Esophagus mucosa (tissue), 1 donor: ENCODE results near the gene SCGN. TPM values are rescaled to one million over a fixed set of nuclear protein-coding genes. Genes with fewer than 3 reads are reported as not detected.
"Not testable (repeated sequence)": the region's sequence is repeated elsewhere in the genome, so short reads cannot be mapped to it uniquely, and the experiment has no call there.

Experiments used
- ATAC-seq: fragments of 200-7000 bp; cut with Tn5 transposase; one replicate; pipeline ENCODE4 v1.9.1; 2020
- total RNA-seq: library from RNA; stranded (reverse); gene quantifications from one replicate; pipeline ENCODE4 v1.2.4, GENCODE V29; 2023
- donor health status: DM: yes; HTN: yes; CAD: no.

Gene SCGN
- total RNA-seq, 1 donor from 2014 or later, result not detected

GRCh38 chr6:25732468-25733198 lies 80.6 kb downstream of the SCGN start:
- ATAC-seq, result no peak

DNA sequence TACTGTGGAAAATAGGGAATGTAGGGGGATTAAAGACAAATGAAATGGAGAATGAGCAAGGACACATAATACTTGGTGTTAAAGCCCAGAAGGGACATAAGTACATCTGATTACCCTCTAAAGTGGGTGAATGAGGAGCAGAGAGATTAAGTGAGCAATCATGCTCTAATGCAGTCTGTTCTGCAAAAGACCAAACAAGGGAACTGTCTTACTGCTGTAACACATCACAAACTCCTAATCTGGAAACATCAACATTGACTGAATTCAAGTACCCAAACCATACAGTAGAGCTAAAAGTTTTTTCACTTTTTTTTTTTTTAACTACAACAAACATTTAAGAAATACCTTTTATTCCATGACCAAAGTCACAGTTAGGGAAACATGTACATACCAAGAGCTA lies 83.2 kb downstream of the SCGN start:
- ATAC-seq, result no peak

- ATAC-seq, result no peak
Observed at GRCh38 chr6:25743868-25744267, 91.9 kb downstream of the SCGN start.

- no peak for ATAC-seq
Observed at GRCh38 chr6:25745836-25746235, 93.8 kb downstream of the SCGN start.

DNA sequence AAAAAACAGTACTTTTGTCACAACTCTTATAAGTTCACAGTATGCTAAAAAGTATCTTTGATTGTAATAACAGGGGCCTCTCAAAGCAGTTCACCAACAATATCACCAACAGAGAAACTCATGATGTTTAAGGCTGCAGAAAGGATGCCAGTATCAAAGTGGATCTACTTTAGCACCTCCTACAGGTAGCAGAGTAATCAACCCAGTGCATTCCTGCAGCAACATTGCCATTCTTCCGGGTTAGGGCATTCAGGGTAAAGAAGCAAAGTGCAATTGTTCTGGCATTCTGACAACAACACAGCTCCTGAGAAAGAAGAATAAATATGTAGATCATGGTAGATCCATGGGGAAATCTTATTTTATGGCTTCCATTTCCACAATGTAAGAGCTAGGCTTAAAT lies 95.0 kb downstream of the SCGN start:
- ATAC-seq, result no peak

DNA sequence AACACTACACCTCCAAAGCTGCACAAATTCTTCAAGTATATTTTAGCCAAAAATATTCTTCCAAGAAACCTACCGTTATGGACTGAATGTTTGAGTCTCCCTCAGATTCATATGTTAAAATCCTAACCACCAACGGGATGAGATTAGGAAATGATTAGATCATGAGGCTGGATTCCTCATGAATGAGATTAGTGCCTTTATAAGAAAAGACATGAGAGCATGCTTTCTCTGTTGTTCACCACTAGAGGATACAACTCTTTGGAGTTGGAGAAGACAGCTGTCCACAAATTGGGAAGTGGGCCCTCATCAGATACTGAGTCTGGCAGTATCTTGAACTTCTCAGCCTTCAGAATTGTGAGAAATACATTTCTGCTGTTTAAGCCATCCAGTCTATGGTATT lies 95.5 kb downstream of the SCGN start:
- ATAC-seq, result no peak

- ATAC-seq, result no peak
Observed at GRCh38 chr6:25748049-25748448, 96.0 kb downstream of the SCGN start.

GRCh38 chr6:25748601-25749517 lies 96.8 kb downstream of the SCGN start:
- not testable (repeated sequence) for ATAC-seq

- no peak for ATAC-seq
Observed at GRCh38 chr6:25749837-25750236, 97.8 kb downstream of the SCGN start.

- no peak for ATAC-seq
Observed at GRCh38 chr6:25750906-25751305, 98.9 kb downstream of the SCGN start.

Other genes with a start within 250 kb of the SCGN start
- not detected for gene SLC17A4, start 102.5 kb downstream of the SCGN start, total RNA-seq
- gene SLC17A1, start 179.8 kb downstream of the SCGN start, total RNA-seq, result not detected
- gene SLC17A3, start 222.0 kb downstream of the SCGN start, total RNA-seq, result not detected